HepG2 (cell line): Measurements from ENCODE around the gene LY6G5B. TPM values are rescaled to one million over a fixed set of nuclear protein-coding genes. Genes with fewer than 3 reads are reported as not detected.

Experiments
- ATAC-seq: fragments of 200-7000 bp; cut with Tn5 transposase; 3 replicates; pipeline ENCODE4 v1.9.1; 2020; ENCODE audit warnings: mild to moderate bottlenecking, moderate library complexity
- BruUV-seq: library from RNA; stranded (reverse); fragments of 400-500 nt; replicated peaks from 2 replicates; lab custom pipeline; 2021; lab: Mats Ljungman, UMichigan
- CTCF ChIA-PET: fragments of 300-600 bp; formaldehyde crosslinking; extraction: SDS; loops from one replicate; lab custom pipeline; 2021; ENCODE audit warnings: low total read pairs, inconsistent platforms, low intra/inter-chr PET ratio; lab: Yijun Ruan, JAX
- POLR2A ChIA-PET: fragments of 350-600 bp; sonication (Branson Sonifier 250); formaldehyde crosslinking; loops from one replicate; lab custom pipeline; 2020; ENCODE audit warnings: antibody characterized with exemption, inconsistent platforms; lab: Yijun Ruan, JAX
- DNase-seq: peaks from one replicate; pipeline ENCODE4 v3.0.0-alpha.2; 2015; ENCODE audit warnings: low spot score
- FAIRE-seq: peaks from 3 replicates; lab custom pipeline; 2011; peaks lifted over from hg19 to GRCh38; lab: Jason Lieb, UNC
- H2AFZ ChIP-seq: one replicate; pipeline ENCODE4 v1.6.1; 2011; ENCODE audit warnings: low read length, inconsistent platforms
- H3K27ac ChIP-seq: fragments of 300-600 bp; 3 replicates; pipeline ENCODE4 v1.8.0; 2011; ENCODE audit warnings: mixed run types, mild to moderate bottlenecking, mixed read lengths, low read length, inconsistent platforms; ENCODE audit not compliant: insufficient read depth; ENCODE audit errors: extremely low read length
- H3K27me3 ChIP-seq, 2 experiments: fragments of 200-600 bp in 1 of 2; 2 replicates in 1 of 2; 3 replicates in 1 of 2; pipeline versions ENCODE4 v1.6.0 to v1.8.0; 2011; ENCODE audit warnings: low read length in 2 of 2, mild to moderate bottlenecking in 2 of 2, moderate library complexity in 2 of 2, inconsistent platforms in 1 of 2; ENCODE audit not compliant: insufficient read depth in 2 of 2, control insufficient read depth in 1 of 2
- H3K36me3 ChIP-seq, 2 experiments: fragments of 200-600 bp in 1 of 2; replicated peaks in 1 of 2; 2 replicates in 1 of 2; 3 replicates in 1 of 2; pipeline versions ENCODE4 v1.5.1 to v1.8.0; 2011; ENCODE audit warnings: low read length in 2 of 2, inconsistent platforms in 1 of 2; ENCODE audit not compliant: insufficient read depth in 2 of 2, control insufficient read depth in 1 of 2
- H3K4me1 ChIP-seq: 2 replicates; pipeline ENCODE4 v1.5.1; 2012; ENCODE audit warnings: low read length, inconsistent platforms; ENCODE audit not compliant: insufficient read depth
- H3K4me2 ChIP-seq: 2 replicates; pipeline ENCODE4 v1.6.0; 2011; ENCODE audit warnings: low read depth, low read length, inconsistent platforms
- H3K4me3 ChIP-seq, 3 experiments: fragments of 200-600 bp in 1 of 3; sonication (generic), shearing (Covaris generic) in 1 of 3; replicated peaks in 1 of 3; 2 replicates each; pipeline ENCODE4 v1.5.1; 2011 to 2016; ENCODE audit warnings: low read length in 3 of 3, inconsistent platforms in 2 of 3, low read depth in 2 of 3, mild to moderate bottlenecking in 2 of 3, control low read depth in 1 of 3, mixed read lengths in 1 of 3; ENCODE audit not compliant: insufficient read depth in 1 of 3
- H3K79me2 ChIP-seq: one replicate; pipeline ENCODE4 v1.6.1; 2011; ENCODE audit warnings: low read length, inconsistent platforms; ENCODE audit not compliant: insufficient read depth
- H3K9ac ChIP-seq: 2 replicates; pipeline ENCODE4 v1.6.0; 2011; ENCODE audit warnings: mild to moderate bottlenecking, low read depth, low read length, inconsistent platforms; ENCODE audit not compliant: insufficient read depth
- H3K9me3 ChIP-seq: 2 replicates; pipeline ENCODE4 v1.5.1; 2012; ENCODE audit warnings: mild to moderate bottlenecking, low read length
- H4K20me1 ChIP-seq: 2 replicates; pipeline ENCODE4 v1.6.0; 2011; ENCODE audit warnings: inconsistent platforms, mild to moderate bottlenecking, low read length, moderate library complexity; ENCODE audit not compliant: insufficient read depth
- KDM5A ChIP-seq: fragments of 200-600 bp; sonication (generic); IDR thresholded peaks from 2 replicates; pipeline ENCODE4 v1.7.0; 2018; ENCODE audit warnings: antibody characterized with exemption, mild to moderate bottlenecking, low read length, borderline replicate concordance
- XBP1 ChIP-seq: sonication (generic); formaldehyde crosslinking; IDR thresholded peaks from 2 replicates; pipeline ENCODE4 v1.5.0; 2020; ENCODE audit warnings: missing genetic modification reagents
- ZBTB20 ChIP-seq: sonication (generic); formaldehyde crosslinking; IDR thresholded peaks from 2 replicates; pipeline ENCODE4 v1.8.1; 2023; ENCODE audit warnings: missing genetic modification reagents, low read depth, mild to moderate bottlenecking, borderline replicate concordance
- ZNF609 ChIP-seq: sonication (generic); formaldehyde crosslinking; IDR thresholded peaks from 2 replicates; pipeline ENCODE4 v1.4.0; 2020; ENCODE audit warnings: mild to moderate bottlenecking, missing genetic modification reagents, borderline replicate concordance
- WGBS: methylation state at CpG from one replicate; pipeline ENCODE4 v1.1.6; 2017; ENCODE audit warnings: low lambda C conversion rate; 5-methylcytosine and 5-hydroxymethylcytosine counted together
- in situ Hi-C: cut with HindIII; loops from 2 replicates; pipeline ENCODE4 v1.10.0; 2017; ENCODE audit warnings: low pct_unique_long_range_greater_than_20kb; ENCODE audit not compliant: extremely low pct_ligation_motif_present
- intact Hi-C: fragments of 100-400 bp; cut with micrococcal nuclease; formaldehyde crosslinking; loops from one replicate; pipeline ENCODE4 v1.10.0; 2022; ENCODE audit not compliant: unreplicated experiment
- polyA plus RNA-seq, 8 experiments: library from polyadenylated mRNA; depleted of rRNA in 3 of 8; stranded (reverse) in 7 of 8; unstranded in 1 of 8; fragments of >200 nt; fragmentation: Illumina TruSeq in 4 of 8; extraction: Trizol in 4 of 8; gene quantifications; 2 replicates each; pipeline versions ENCODE4 v1.2.1 to v1.2.3, GENCODE V29; 2011 to 2016; ENCODE audit warnings: low read depth in 4 of 8, missing spikeins in 1 of 8, mixed read lengths in 1 of 8; ENCODE audit not compliant: insufficient read depth in 1 of 8
- total RNA-seq, 5 experiments: library from RNA; depleted of rRNA; stranded (reverse); fragments of >200 nt; fragmentation: Illumina TruSeq; extraction: Trizol; gene quantifications; 2 replicates each; pipeline ENCODE4 v1.2.3, GENCODE V29; 2016; ENCODE audit warnings: low read depth in 1 of 5
- TF ChIP-seq, protein P1 (sequence below): sonication (generic); formaldehyde crosslinking; IDR thresholded peaks from 2 replicates; pipeline ENCODE4 v1.8.0; 2022; ENCODE audit warnings: missing genetic modification reagents, low read depth, mild to moderate bottlenecking, borderline replicate concordance
- TF ChIP-seq, protein P2 (sequence below): sonication (generic); formaldehyde crosslinking; IDR thresholded peaks from 2 replicates; pipeline ENCODE4 v1.4.0; 2020; ENCODE audit warnings: missing genetic modification reagents

The LY6G5B gene
- total and polyA plus RNA-seq, 2 of the 13 experiments (the other 11 are each of a cell fraction or from before 2014, with no cell fraction given) = 7.8 to 15.7 TPM

GRCh38 chr6:31621320-31621939 lies 48.3 kb upstream of the LY6G5B start (continued):
- no peak for TF ChIP-seq XBP1
- TF ChIP-seq, protein P1, sequence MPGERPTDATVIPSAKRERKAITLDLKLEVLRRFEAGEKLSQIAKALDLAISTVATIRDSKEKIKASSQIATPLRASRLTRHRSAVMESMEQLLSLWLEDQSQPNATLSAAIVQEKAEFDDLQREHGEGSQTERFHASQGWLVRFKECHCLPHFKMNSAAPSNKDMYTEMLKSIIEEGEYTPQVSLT (CRISPR knock-in tag) = 0 out of 2 replicates have a peak, but pooled peaks have one; percentile 16
- TF ChIP-seq, all 625 proteins: peak for 25

GRCh38 chr6:31621991-31622390 lies 47.8 kb upstream of the LY6G5B start:
- POLR2A ChIA-PET = interaction anchor here (0.5 to 4.8 kb wide), 9 partner anchors 11 to 208 kb away, joined by 3 to 78 read pairs (median 5); partner anchors contain the start of genes APOM, BAG6, C6orf47 and CSNK2B
- Histone ChIP-seq H3K27me3 (no peaks in the 10 kb centered on the region; a peak in 1 of 5 replicates), H3K9ac (peak overlapping the region; percentile 97)
- BruUV-seq = no TSS peak
- in situ Hi-C loops = no loop called here
- 29% methylated on average over 4 of the region's 4 CpGs for WGBS
- FAIRE-seq = no peak
- TF ChIP-seq ZBTB20 (no peak), KDM5A (0 out of 2 replicates have a peak, but pooled peaks have one; percentile 2), ZNF609 (CRISPR knock-in tag) (0 out of 2 replicates have a peak, but pooled peaks have one; percentile 21)
- TF ChIP-seq, protein P2, sequence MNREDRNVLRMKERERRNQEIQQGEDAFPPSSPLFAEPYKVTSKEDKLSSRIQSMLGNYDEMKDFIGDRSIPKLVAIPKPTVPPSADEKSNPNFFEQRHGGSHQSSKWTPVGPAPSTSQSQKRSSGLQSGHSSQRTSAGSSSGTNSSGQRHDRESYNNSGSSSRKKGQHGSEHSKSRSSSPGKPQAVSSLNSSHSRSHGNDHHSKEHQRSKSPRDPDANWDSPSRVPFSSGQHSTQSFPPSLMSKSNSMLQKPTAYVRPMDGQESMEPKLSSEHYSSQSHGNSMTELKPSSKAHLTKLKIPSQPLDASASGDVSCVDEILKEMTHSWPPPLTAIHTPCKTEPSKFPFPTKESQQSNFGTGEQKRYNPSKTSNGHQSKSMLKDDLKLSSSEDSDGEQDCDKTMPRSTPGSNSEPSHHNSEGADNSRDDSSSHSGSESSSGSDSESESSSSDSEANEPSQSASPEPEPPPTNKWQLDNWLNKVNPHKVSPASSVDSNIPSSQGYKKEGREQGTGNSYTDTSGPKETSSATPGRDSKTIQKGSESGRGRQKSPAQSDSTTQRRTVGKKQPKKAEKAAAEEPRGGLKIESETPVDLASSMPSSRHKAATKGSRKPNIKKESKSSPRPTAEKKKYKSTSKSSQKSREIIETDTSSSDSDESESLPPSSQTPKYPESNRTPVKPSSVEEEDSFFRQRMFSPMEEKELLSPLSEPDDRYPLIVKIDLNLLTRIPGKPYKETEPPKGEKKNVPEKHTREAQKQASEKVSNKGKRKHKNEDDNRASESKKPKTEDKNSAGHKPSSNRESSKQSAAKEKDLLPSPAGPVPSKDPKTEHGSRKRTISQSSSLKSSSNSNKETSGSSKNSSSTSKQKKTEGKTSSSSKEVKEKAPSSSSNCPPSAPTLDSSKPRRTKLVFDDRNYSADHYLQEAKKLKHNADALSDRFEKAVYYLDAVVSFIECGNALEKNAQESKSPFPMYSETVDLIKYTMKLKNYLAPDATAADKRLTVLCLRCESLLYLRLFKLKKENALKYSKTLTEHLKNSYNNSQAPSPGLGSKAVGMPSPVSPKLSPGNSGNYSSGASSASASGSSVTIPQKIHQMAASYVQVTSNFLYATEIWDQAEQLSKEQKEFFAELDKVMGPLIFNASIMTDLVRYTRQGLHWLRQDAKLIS (CRISPR knock-in tag) = no peak
- TF ChIP-seq, all 625 proteins: peak for 2
- Histone ChIP-seq H3K79me2 (peaks cover 37% of the 10 kb centered on the region), H3K4me2 (peak overlapping the region; percentile 98), H3K36me3 (peaks cover 34 to 45% of the 10 kb centered on the region in 2 experiments), H3K27ac (peak overlapping the region; percentile 98), H3K9me3 (no peaks in the 10 kb centered on the region), H3K4me1 (peaks cover 21% of the 10 kb centered on the region), H2AFZ (no peak overlapping the region), H3K4me3 (peak overlapping the region; percentile 83 to 100 (median 99)), H4K20me1 (peaks cover 11% of the 10 kb centered on the region; the same call in 1 of the 2 replicates)
- CTCF ChIA-PET = no interaction called here
- DNase-seq (no peak), ATAC-seq (no peak)
- intact Hi-C loops = loop anchor here (5.0 kb wide), 1 partner anchor 45 kb away; the partner anchor contains the start of genes CSNK2B and LY6G5B
